ENCODE data around the gene PYHIN1. TPM values are rescaled to one million over a fixed set of nuclear protein-coding genes. Genes with fewer than 3 reads are reported as not detected.

The PYHIN1 gene
- polyA plus RNA-seq, 3 donors: 0.11 to 0.28 (median 0.28) TPM

DNA sequence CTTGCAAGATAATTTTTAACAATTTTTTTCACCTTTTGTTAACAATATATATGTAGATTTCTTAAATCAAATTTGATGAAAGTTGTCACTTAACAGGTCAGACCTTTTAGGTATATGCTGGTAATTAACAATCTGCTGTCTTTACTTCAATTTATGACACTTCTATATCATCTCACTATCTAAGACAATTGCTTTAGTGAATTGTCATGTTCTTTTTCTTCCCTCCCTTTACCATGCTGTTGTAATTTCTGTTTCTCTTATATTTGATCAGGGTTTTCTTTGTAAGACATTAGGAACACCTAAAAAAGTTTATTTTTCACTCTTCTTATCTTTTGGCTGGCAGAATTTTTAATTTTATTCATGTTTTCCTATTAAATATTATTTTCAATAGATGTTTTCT lies 80.4 kb downstream of the PYHIN1 start:
- no peak for DNase-seq (ENCODE audit: low read depth in 3 of 3, low spot score in 2 of 3)

DNA sequence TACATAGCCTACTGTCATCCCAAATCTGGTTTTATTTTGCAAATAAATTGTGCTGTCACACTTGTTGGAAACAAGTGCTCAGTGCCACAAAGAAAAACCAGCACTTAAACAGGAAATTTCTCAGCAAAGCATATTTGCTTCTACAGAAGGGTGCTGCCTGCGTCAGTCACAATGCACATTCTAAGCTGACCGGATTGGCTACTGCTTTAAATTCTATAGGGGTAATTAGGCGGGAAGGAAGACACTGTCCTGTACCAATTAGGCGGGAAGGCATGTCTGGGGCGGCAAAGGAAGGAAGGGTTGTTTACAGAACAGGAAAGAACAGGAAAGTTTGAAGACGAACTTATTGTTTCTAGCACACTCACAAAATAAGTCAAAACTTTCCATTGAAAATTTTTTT lies 81.1 kb downstream of the PYHIN1 start:
- DNase-seq (ENCODE audit: low read depth in 3 of 3, low spot score in 2 of 3): no peak

DNA sequence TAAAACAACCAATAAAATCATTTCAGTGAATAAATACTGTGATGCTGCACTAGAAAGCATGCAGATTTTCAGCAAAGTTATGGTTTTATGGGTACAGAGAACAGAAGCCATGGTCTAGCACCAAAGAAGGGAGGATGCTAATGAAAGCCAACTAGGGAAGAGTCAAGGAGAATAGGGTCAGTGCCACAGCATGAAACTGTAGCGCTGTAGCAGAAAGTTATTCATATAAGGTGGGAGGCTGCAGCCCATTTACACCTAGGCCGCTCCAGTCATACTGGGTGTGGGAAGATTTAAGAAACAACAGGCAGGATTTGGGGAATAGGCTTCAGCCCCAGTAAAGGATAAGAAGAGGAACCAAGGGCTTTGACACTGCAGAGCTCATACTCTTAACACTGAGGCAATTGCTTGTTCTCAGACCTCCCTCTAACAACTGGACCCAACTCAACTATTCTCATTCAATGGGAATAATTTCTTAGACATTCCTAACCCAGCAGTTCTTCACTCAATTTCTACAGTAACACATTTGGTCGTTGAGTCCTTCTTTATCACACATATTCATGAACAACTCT lies 82.7 kb downstream of the PYHIN1 start:
- no peak for DNase-seq (ENCODE audit: low read depth in 3 of 3, low spot score in 2 of 3)

DNA sequence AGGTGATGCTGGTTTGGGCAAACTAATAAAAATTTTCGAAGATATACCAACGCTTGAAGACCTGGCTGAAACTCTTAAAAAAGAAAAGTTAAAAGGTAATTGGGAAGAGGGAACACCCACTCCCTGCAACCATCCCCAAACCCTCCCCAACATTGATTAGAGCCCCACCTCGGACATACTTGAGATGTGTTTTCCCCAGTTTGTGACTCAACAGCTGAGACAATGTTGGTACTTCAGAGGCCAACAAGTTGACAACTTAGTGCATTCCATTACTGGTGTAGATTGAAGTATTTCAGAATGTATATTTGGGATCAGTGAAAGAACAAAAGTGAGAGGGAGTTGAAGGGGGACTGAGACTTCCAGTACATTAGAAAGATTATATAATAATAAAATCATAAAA lies 83.5 kb downstream of the PYHIN1 start:
- no peak for DNase-seq (ENCODE audit: low read depth in 3 of 3, low spot score in 2 of 3)

DNA sequence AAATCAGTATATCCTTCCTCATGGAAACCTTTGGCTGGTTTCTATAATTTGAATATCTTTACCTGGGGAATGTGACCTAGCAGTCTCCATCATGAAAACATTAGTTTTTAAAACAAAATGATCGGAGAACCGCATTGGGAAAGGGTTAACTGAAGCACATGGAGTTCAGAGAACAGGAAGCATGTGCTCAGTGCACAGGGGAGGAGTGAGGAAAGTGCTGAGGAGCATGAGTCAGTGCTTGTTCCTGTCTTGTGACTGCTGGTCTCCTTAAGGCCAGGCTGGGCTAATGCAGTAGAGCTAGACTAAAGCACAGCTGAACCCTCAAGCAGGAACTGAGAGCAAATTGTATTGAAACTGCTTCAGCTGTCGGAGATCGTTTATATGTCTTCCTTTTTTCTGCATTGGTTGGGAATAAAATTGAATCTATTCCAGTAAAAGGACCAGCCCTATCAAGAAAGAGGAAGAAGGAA lies 84.1 kb downstream of the PYHIN1 start:
- DNase-seq (ENCODE audit: low read depth in 3 of 3, low spot score in 2 of 3): no peak

DNA sequence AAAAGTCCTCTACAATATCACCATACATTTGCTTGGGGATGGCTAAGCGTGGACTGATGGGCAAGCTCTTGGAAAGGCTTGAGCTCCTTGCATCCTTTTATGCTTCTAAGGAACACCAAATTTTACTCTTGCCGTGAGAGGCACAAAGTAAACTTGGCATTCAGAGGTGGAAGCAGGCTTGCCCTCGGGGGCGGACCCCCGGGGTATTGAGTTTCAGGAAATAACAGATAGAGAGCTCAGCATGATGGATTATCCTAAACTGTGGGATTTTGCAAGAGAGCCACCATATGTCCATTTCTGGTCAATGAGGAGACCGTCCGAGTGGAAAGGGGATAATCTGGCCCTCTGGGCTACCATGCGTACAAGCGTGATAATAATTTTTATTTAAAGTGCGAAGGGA lies 92.4 kb downstream of the PYHIN1 start:
- no peak for DNase-seq (ENCODE audit: low read depth in 3 of 3, low spot score in 2 of 3)

DNA sequence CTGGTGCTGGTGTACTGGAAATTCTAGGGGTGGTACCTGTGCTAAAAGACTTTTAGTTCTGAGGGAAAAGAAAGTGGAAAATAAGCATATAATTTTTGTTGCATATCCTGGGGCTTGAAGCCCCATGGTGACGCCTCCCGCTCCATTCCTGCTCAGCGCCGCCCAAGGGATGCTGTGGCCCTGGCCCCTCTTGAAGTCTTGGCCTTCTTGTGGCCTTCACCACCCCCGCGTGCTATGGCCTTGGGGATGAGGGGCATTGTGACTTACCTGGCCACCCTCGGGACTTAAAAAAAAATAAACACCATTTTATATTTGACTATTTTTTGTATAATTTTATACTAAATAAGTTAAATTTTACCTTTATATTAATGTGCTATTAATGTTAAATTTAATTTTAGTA lies 93.7 kb downstream of the PYHIN1 start:
- no peak for DNase-seq (ENCODE audit: low read depth in 3 of 3, low spot score in 2 of 3)

Other genes with a start within 250 kb of the PYHIN1 start
- gene SPTA1, start 244.8 kb upstream of the PYHIN1 start, polyA plus RNA-seq (ENCODE audit: insufficient read length in 3 of 3): 1 to 10 TPM; 1.2 to 3.4 (median 1.2) TPM
- gene OR6K2, start 230.9 kb upstream of the PYHIN1 start, polyA plus RNA-seq (ENCODE audit: insufficient read length in 3 of 3): not detected
- under 1 TPM in 2 of 3 donors, not detected in 1; 0.07 to 0.12 TPM for gene OR6K3, start 210.8 kb upstream of the PYHIN1 start, polyA plus RNA-seq (ENCODE audit: insufficient read length in 3 of 3)
- not detected for gene OR6K6, start 176.8 kb upstream of the PYHIN1 start, polyA plus RNA-seq (ENCODE audit: insufficient read length in 3 of 3)
- not detected for gene OR6N1, start 159.4 kb upstream of the PYHIN1 start, polyA plus RNA-seq (ENCODE audit: insufficient read length in 3 of 3)
- gene OR6N2, start 150.3 kb upstream of the PYHIN1 start, polyA plus RNA-seq (ENCODE audit: insufficient read length in 3 of 3): not detected
- gene MNDA, start 100.2 kb upstream of the PYHIN1 start, polyA plus RNA-seq (ENCODE audit: insufficient read length in 3 of 3): 1 to 10 TPM; 4.0 to 6.0 (median 4.1) TPM
- 10 to 100 TPM; 58.5 to 82.8 (median 67.2) TPM for gene IFI16, start 78.4 kb downstream of the PYHIN1 start, polyA plus RNA-seq (ENCODE audit: insufficient read length in 3 of 3)
- under 1 TPM in 2 of 3 donors, not detected in 1; 0.19 to 0.20 TPM for gene AIM2, start 145.2 kb downstream of the PYHIN1 start, polyA plus RNA-seq (ENCODE audit: insufficient read length in 3 of 3)
- under 1 TPM in 2 of 3 donors, not detected in 1; 0.13 to 0.21 TPM for gene CADM3, start 240.1 kb downstream of the PYHIN1 start, polyA plus RNA-seq (ENCODE audit: insufficient read length in 3 of 3)